Colon (tissue), 2 donors: ENCODE results near the gene PDCL3.

Experiments used
- FAIRE-seq: peaks from 2 replicates; lab custom pipeline; 2012; peaks lifted over from hg19 to GRCh38; lab: Jason Lieb, UNC
- donor health status: control.
- donor health status: control.

The PDCL3 gene

GRCh38 chr2:100611079-100612029 is 48.6 kb downstream of the PDCL3 start:
- FAIRE-seq: no peak

DNA sequence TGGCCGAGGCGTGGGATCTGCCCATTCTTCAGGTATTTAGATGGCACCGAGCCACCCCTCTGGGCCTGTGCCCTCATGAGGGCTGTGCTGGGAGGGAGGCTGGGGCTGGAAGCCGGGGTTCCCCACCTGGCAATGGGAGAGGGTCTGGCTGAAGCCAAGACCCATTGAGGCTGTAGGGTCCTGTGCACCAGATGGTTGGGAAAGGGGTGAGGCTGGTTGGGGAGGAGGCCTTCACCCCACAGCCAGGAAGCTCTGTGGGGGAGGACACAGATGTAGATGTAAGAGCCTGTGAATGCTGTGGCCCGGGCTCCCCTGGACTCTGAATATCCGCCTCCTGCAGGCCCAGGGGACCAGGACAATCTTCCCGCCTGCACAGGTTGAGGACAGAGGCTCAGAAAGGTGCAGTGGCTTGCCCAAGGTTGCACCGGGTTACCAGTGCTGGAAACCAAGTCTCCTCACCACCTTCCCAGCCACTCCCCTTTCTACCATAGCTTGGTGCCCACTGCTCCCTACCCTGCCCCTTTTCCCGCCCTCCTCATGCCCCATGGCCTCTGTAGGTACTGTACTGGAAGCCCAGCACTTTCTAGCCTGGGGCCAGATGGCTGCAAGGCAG is 49.7 kb downstream of the PDCL3 start:
- no peak for FAIRE-seq

DNA sequence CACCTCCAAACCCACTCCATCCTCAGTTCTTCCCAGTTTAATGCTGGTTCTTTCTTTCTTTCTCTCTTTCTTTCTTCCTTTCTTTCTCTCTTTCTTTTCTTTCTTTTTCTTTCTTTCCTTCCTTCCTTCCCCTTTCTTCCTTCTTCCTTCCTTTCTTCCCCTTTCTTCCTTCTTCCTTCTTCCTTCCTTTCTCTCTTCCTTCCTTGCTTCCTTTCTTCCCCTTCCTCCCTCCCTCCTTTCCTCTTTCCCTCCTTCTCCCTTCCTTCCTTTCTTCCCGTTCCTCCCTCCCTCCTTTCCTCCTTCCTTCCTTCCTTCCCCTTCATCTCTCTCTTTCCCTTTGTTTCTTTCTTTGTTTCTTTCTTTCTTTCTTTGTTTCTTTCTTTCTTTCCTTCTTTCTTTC is 50.9 kb downstream of the PDCL3 start:
- FAIRE-seq: no peak

DNA sequence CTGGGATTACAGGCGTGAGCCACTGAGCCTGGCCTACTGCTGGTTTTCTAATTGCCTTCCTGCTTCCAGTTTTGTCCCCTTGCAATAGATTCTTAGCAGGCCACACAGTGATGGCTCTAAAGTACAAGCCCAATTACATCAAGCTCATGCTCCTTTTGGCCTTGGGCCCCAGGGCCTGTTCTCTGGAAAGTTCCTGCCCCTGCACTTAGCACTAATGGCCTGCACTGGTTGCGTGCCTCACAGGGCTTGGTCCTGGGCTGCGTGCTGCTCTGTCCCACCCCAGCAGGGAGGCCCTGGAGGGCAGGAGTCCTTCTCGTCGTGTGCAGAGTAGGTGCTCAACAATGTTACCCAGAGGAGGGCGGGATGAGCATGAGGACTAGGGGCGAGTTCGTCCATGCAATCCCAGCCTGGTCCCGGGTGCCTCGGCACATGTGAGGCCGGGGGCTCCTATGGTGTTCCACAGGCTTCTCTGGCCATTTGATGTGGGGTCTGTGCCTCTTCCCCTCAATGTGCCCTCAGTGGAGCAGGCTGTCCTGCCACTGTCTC is 51.7 kb downstream of the PDCL3 start:
- FAIRE-seq: no peak

DNA sequence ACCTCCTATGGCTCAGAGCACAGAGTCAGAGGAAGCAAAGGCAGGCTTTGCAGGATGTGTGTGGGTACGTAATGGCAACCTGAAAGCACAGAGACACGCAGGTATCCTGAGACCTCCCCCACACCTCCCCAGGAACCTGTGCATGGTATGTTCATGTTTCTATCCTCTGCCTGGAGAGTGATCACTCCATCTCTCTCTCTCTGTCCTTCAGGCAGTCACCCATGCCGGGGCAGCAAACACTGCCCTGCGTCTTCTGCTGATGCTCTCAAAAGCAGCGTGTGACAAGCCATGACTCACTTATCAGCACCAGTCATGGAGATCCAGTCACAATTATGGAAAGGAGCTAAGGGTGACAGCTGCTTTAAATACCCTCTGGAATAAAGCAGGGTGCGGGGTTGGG is 52.7 kb downstream of the PDCL3 start:
- FAIRE-seq: no peak

GRCh38 chr2:100615886-100616285 is 53.1 kb downstream of the PDCL3 start:
- no peak for FAIRE-seq

GRCh38 chr2:100616841-100617390 is 54.1 kb downstream of the PDCL3 start:
- FAIRE-seq: no peak

GRCh38 chr2:100619951-100620350 is 57.2 kb downstream of the PDCL3 start:
- no peak for FAIRE-seq

GRCh38 chr2:100620481-100620880 is 57.7 kb downstream of the PDCL3 start:
- no peak for FAIRE-seq

GRCh38 chr2:100621371-100621951 is 58.7 kb downstream of the PDCL3 start:
- FAIRE-seq: no peak

DNA sequence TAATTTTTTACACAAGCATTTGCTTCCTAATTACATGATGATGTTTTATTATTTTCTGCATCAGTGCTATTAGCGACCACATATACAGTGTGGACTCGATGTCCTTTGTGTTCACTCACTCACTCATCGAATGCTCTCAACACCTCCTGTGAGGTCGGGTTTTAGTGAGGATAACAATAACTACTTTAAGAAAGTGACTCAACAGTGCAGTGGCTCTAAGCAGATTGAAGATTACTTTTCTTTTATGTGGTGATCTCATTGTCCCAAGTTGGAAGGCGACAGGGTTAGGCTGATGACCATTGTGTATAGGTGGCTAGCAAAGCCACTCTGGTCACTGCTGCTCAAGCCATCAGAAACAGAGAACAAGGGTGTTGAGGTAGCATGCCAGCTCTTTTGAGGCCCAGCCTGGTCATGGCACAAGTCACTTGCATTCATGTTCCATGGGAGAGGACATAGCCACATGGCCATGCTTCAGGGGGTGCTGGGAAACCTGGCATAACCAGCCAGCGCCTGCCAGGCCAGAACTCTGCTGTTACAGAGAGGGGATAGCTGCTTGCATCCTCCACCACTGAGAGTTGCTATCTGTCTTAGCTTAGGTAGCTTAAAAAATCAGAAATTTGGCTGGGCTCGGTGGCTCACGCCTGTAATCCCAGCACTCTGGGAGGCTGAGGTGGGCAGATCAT is 60.4 kb downstream of the PDCL3 start:
- no peak for FAIRE-seq

GRCh38 chr2:100623930-100624329 is 61.1 kb downstream of the PDCL3 start:
- no peak for FAIRE-seq

GRCh38 chr2:100624536-100624935 is 61.7 kb downstream of the PDCL3 start:
- FAIRE-seq: no peak

- no peak for FAIRE-seq
Observed at GRCh38 chr2:100625717-100626116, 62.9 kb downstream of the PDCL3 start.
